Measurements from ENCODE around the gene PSMC1. TPM values are rescaled to one million over a fixed set of nuclear protein-coding genes. Genes with fewer than 3 reads are reported as not detected.

The PSMC1 gene
- total RNA-seq, 1 donor from 2014 or later = 84.5 TPM

DNA sequence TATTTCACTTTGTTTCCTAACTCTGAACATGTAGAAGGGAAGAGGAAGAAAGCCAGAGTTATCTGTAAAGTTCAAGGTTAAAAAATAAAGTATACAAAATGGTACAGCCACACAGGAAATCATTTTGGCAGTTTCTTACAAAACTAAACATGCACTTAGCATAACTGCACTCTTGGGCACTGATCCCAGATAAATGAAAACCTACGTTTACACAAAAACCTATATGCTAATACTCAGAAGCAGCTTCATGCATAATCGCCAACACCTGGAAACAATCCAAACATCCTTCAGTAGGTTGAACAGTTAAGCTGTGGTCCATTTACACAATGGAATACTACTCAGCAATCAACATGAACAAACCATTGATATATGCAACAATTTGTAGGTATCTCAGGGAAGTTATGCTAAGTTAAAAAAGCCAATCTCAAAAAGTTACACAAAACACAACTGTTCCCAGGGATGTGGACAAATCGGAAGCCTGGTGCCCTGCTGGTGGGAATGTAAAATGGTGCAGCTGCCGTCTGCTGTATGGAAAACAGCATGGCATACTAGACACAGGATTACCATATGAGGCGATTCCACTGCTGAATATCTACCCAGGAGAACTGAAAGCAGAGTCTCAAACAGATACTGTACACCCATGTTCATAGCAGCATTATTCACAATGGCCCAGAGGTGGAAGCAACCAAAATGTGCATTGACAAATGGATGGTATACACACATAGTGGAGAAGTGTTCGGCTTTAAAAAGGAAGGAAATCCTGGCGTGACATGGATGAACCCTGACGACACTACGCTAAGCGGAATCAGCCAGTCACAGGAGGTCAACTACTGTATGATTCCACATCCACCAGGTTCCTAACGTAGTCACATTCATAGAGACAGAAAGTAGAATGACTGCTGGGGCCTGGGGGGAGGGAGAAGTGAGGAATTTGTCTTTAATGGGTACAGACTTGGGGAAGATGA is 37.7 kb downstream of the PSMC1 start:
- Mint-ChIP-seq H3K36me3 (peaks cover 32% of the 10 kb centered on the region), H3K4me1 (no peaks in the 10 kb centered on the region), H3K27ac (no peak overlapping the region), H3K27me3 (ENCODE audit: low read depth) (no peaks in the 10 kb centered on the region), H3K4me3 (no peak overlapping the region), H3K9me3 (no peaks in the 10 kb centered on the region)
- no peak for DNase-seq (ENCODE audit: low spot score in 2 of 2, unreplicated experiment in 2 of 2)
- TF ChIP-seq, protein P1, sequence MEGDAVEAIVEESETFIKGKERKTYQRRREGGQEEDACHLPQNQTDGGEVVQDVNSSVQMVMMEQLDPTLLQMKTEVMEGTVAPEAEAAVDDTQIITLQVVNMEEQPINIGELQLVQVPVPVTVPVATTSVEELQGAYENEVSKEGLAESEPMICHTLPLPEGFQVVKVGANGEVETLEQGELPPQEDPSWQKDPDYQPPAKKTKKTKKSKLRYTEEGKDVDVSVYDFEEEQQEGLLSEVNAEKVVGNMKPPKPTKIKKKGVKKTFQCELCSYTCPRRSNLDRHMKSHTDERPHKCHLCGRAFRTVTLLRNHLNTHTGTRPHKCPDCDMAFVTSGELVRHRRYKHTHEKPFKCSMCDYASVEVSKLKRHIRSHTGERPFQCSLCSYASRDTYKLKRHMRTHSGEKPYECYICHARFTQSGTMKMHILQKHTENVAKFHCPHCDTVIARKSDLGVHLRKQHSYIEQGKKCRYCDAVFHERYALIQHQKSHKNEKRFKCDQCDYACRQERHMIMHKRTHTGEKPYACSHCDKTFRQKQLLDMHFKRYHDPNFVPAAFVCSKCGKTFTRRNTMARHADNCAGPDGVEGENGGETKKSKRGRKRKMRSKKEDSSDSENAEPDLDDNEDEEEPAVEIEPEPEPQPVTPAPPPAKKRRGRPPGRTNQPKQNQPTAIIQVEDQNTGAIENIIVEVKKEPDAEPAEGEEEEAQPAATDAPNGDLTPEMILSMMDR (IDR thresholded peaks at IDR 0.05; ENCODE audit: unreplicated experiment) = no peak

GRCh38 chr14:90294872-90295271 is 38.5 kb downstream of the PSMC1 start:
- no peak for DNase-seq (ENCODE audit: low spot score in 2 of 2, unreplicated experiment in 2 of 2)
- Mint-ChIP-seq H3K36me3 (peaks cover 32% of the 10 kb centered on the region), H3K9me3 (no peaks in the 10 kb centered on the region)

DNA sequence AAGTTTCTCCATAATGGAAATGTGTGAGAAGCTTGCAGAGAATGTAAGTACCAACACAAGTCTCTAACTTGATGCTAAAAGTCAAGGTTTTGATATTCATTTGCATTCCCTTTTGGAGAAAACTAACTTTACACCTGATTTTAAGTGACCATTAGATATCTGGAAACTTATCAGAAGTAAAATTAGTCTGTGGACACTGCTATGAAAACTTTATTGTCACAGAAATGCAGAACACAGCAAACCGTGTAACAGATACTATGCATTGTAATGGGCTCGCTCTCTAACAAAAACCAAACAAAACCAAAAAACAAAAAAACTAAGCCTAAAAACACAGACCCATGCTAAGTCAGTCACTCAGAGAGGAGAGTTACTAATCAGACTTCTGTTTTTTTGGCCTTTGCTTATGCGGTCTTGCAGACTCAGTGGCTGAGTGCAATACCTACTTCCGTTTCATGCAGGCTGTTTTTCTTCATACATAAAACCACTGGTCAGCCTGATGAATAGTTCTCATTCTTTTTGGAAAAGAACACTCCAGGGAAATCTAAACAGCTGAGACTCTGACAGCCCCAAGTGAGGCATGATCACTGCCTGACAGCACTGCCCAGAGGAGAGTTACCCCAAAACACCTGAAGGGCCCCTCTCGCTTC is 39.6 kb downstream of the PSMC1 start:
- H3K36me3 Mint-ChIP-seq = peaks cover 34% of the 10 kb centered on the region
- no peak for DNase-seq (ENCODE audit: low spot score in 2 of 2, unreplicated experiment in 2 of 2)

More at GRCh38 chr14:90294872-90295271, 38.5 kb downstream of the PSMC1 start:
- Mint-ChIP-seq H3K4me1 (no peaks in the 10 kb centered on the region), H3K27me3 (ENCODE audit: low read depth) (no peaks in the 10 kb centered on the region), H3K27ac (no peak overlapping the region), H3K4me3 (no peak overlapping the region)
- TF ChIP-seq, protein P1 (IDR thresholded peaks at IDR 0.05; ENCODE audit: unreplicated experiment) = no peak

DNA sequence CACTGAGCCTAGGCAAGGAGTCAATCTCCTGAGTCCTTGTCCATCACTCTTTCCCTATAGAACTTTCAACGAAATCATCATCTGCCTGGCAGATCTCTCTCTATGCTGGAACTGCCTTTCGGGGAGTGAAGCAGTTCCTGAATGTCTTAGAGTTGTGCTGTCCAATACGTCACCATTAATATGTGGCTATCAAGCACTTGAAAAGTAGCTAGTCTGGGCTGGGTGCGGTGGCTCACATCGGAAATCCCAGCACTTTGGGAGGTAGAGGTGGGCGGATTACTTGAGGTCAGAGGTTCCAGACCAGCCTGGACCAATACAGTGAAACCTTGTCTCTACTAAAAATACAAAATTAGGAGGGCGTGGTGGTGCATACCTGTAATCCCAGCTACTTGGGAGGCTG is 40.3 kb downstream of the PSMC1 start:
- DNase-seq (ENCODE audit: low spot score in 2 of 2, unreplicated experiment in 2 of 2) = no peak
- Mint-ChIP-seq H3K4me3 (no peak overlapping the region), H3K9me3 (no peaks in the 10 kb centered on the region), H3K27ac (no peak overlapping the region), H3K36me3 (peaks cover 33% of the 10 kb centered on the region), H3K4me1 (peaks cover 3% of the 10 kb centered on the region), H3K27me3 (ENCODE audit: low read depth) (no peaks in the 10 kb centered on the region)
- TF ChIP-seq, protein P1 (IDR thresholded peaks at IDR 0.05; ENCODE audit: unreplicated experiment) = no peak

More for the DNA sequence above, 39.6 kb downstream of the PSMC1 start:
- H3K9me3 Mint-ChIP-seq = no peaks in the 10 kb centered on the region
- no peaks in the 10 kb centered on the region for H3K4me1 Mint-ChIP-seq
- TF ChIP-seq, protein P1 (IDR thresholded peaks at IDR 0.05; ENCODE audit: unreplicated experiment) = no peak
- H3K27me3 Mint-ChIP-seq (ENCODE audit: low read depth) = no peaks in the 10 kb centered on the region
- no peak overlapping the region for H3K27ac Mint-ChIP-seq
- H3K4me3 Mint-ChIP-seq = no peak overlapping the region

DNA sequence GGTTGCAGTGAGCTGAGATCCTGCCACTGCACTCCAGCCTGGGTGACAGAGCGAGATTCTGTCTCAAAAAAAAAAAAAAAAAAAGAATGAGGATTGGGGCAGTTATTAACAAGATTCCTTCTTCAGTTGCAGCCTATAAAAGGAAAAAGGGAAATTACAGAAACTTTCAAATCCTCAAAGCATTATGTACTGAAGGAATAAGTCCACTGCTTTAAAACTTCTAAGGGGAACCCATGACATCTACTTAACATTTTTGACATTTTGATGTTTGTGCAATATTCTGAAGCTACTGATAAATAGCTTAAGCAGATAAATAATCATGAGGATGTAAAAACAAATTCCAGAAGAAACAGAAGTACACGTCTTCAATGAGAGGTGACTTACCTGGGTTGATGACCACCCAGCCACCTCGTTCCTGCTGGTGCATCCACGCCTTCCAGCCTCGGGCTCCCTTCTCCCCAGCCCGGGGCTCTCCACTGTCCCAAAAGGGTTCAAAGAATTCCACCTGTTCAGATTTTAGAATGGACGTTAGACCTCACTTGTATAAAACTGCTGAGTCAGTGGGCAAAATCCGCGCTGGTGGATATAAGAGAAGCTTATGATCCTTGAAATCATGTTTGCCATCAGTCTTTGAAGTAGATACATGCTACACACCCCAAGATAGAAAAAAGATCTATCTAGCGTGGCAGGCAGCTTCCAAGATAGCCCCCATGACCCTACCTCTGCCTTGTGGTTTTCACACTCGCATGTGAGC is 41.7 kb downstream of the PSMC1 start:
- Mint-ChIP-seq H3K4me1 (peaks cover 14% of the 10 kb centered on the region), H3K4me3 (no peak overlapping the region), H3K27me3 (ENCODE audit: low read depth) (no peaks in the 10 kb centered on the region), H3K9me3 (no peaks in the 10 kb centered on the region), H3K27ac (no peak overlapping the region), H3K36me3 (peaks cover 28% of the 10 kb centered on the region)
- TF ChIP-seq, protein P1 (IDR thresholded peaks at IDR 0.05; ENCODE audit: unreplicated experiment) = no peak
- DNase-seq (ENCODE audit: low spot score in 2 of 2, unreplicated experiment in 2 of 2) = no peak

All from mesothelial cell of epicardium (in vitro differentiated cells).